Medulla oblongata (tissue), 1 donor: ENCODE measurements around the gene GMCL1.
"Not testable (repeated sequence)": the region's sequence is repeated elsewhere in the genome, so short reads cannot be mapped to it uniquely, and the experiment has no call there.

ENCODE experiments used
- DNase-seq: peaks from one replicate; pipeline ENCODE4 v3.0.0-alpha.2; 2015; ENCODE audit errors: extremely low spot score

The GMCL1 gene, protein sequence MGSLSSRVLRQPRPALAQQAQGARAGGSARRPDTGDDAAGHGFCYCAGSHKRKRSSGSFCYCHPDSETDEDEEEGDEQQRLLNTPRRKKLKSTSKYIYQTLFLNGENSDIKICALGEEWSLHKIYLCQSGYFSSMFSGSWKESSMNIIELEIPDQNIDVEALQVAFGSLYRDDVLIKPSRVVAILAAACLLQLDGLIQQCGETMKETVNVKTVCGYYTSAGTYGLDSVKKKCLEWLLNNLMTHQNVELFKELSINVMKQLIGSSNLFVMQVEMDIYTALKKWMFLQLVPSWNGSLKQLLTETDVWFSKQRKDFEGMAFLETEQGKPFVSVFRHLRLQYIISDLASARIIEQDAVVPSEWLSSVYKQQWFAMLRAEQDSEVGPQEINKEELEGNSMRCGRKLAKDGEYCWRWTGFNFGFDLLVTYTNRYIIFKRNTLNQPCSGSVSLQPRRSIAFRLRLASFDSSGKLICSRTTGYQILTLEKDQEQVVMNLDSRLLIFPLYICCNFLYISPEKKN

DNA sequence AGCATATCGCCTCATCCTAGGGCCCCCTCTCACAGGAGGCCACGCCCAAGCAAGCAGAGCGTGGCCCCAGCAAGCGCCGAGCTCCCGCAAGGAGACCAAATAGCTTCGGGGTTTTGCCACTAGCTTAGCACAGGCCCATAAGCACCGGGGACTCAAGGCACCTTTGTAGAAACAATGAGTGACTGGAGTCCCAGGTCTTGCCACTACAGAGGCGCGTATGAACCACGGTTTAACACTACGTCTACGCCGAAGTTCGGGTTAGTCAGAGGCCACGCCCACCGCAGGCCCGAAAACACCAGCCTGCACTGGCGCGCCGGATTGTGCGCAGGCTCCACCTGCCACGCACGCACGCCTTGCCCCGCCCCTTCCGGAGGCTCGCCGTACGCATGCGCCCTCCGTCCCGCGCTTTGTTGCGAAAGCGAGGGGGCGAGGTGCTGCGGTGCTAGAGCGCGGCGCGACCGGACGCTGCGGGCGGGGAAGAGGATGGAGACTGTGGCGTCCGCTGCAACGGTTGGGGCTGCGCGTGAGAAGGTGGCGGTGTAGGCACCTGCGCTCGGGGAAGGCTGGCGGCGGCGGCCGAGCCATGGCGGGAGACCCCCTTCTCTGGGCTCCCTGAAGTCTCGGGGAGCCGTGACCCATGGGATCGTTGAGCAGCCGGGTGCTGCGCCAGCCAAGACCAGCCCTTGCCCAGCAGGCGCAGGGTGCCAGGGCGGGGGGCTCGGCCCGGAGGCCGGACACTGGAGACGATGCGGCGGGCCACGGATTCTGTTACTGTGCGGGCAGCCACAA is at the start of gene GMCL1:
Gene GMCL1 (plus strand): TSS at position 405 of the 789 bp plus-strand sequence. CDS start 233 bp downstream, at position 638.
- peak; percentile 96 for DNase-seq

DNA sequence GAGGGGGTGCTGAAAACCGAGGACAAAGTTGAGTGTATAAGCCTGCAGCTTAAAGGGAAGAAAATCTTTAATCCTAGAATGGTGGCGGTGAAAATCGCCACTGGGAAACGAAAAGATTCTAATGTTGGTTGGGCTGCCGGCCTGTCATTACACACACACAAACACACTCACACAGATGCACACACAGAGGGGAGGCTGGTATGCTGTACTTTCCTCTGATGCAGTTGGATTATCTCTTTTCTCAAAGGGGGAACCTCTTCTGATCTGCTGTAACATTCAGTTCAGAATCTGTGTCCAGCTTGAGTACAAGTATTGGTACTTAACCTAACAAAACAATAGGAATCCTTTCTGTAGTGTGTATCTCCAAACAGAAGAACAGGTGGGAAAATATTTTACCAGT is 48.5 kb upstream of the GMCL1 start:
- DNase-seq: no peak

DNA sequence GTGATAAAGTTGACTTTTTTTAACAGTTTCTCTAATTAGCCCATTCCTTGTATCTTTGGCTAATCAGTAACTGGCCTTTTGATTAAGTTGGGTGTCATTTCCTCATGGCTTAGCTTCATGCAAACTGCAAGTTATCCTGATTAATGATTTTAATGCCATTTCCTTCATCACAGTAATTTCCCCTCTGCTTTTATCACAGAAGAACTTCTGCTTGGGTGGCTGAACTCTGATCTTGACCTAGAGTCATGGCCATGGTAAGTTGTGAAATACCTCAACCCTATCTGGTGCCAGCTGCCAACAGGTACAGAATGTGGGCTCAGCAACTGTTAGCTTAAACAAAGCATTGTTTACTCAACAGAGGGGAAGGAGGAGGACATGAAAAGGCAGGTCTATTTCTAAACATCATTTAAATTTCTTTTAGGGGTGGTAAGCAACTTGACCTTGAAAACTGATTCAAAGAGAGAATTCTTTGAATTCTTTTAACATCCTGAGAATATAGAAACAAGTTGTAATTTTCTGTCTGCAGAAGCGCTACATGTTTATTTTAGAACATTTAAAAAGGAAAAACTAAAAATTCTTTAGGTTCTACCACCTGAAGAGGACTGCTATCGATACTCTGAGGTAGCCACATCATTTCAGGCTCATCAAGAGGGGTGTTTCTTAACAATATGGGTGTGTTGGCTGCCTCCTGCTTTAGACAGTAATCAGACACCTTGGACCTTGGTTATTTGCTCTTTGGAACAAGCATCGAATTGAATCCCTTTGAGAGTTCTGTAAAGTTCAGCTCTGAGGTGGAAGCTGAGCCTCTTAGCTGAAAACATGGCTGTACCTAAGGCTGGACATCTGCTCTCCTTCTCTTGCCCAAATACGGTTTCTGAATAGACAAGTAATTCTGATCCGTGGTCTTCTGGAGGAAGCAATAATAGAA is 47.9 kb upstream of the GMCL1 start:
- DNase-seq: no peak

DNA sequence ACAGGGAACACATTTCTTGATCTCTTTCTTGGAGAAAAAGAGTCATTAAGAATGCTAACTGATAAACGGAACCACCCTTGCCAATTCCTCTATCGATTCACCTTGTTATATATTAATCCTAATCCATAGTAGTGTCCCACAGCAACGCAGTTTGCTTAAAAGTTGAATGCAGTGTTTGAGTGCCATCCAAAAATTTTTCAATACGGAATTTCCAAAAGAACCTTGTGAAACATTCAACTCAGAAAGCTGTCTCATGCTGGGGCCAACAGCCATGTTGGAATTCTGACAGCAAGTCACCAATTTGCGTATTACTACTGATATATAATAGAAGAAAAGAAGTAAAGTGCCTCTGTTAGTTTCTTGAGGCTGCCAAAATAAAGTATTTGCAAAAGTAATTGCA is 45.2 kb upstream of the GMCL1 start:
- no peak for DNase-seq

DNA sequence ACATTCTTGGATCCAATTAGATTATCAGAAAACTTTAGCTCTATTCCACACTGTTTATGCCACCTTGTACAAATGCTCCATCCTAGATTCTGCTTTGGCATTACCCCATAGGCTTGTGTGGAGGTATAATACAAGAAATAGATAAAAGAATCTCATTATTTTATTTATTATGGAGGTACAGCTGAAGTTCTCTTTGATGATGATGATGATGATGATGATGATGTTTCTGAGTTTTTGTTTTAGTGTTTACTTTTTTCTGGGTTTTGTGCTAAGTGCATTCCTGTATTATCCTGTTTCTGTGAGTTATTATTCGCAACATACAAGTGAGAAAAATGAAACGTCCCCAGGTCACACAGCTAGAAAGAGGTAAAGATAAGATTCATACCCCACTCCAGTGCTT is 44.1 kb upstream of the GMCL1 start:
- DNase-seq: no peak

DNA sequence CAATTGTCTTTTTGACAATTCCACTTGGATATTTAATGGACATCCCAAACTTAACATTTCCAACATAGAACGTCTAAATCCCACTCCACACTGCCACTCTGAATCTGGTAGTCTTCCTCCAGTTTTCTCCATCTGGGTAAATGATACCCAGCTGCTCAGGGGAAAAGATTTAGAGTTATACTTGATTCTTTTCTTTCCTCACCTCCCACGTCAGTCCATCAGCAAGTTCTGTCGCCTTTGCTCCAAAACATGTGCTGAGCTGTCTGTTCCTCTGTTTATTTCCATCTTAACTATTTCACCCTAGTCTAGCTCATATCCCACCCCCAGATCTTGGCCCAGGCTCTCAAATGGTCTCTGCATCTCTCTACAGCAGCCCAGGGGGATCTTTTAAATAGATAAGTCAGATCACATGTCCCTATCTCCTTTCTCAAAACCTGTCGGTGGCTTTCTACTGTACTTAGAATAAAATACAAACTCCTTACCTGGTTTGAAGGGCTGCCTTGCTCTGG is 43.4 kb upstream of the GMCL1 start:
- no peak for DNase-seq

DNA sequence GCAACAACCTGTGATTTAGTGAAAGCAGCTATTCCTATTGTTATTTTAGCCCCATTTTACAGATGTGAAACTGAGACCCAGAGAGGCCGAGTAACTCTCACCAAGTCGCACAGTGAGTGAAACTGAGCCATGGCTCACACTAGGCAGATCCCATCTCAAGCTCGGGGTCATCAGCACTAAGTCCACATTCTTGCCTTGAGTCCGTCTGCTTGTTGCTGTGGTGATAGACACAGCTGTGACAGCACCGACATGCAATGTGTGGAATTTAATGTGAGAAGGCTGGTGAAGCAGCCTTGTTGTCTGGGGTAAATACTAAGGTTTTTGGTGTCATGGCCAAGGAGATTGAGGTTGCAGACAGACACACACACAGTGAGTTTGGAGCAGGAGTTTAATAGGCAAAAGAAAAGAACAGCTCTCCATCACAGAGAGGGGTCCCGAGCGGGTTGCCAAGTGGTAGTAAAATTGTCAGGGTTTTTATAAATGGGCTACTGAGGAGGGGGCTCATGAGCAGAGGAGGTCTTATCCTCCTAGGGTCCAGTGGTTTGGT is 40.2 kb upstream of the GMCL1 start:
- DNase-seq: no peak

DNA sequence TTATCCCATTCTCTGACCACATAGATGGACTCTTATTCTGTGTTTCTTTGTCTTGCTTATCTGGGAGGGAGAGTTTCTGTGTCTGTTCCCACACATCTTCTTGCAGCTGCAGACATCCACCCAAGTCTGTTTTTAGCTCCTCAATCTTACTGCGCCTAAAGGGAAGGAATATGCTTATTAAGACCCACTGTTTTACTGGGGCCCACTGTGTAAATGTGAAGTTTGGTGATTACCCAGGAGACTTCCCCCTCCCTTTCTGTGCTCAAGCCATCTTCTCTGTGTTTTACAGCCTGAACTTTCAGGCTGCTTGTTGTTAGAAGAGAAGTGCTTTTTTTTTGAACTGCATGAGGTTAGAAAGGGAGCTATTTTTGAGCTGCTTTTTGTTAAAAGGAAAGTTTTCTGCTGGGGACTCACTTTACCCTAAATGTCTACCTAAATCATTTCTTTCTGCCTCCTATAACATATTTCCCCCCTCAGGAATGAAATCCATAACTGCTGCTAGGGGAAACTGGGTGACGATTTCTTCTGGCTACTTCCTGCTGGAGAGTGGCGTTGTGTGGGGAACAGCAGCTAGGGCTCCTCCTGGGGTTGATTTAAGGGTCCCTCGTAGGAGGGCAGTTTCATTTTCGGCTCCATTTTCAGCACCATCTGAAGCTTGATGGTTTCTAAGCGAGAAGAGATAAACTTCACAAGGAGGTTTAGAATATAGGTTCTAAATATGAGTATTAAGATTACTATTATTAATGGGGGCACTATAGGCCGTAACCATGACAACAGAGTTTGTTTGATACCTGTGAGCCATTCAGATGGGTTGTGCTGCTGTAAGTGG is 39.5 kb upstream of the GMCL1 start:
- DNase-seq: peak; percentile 58

DNA sequence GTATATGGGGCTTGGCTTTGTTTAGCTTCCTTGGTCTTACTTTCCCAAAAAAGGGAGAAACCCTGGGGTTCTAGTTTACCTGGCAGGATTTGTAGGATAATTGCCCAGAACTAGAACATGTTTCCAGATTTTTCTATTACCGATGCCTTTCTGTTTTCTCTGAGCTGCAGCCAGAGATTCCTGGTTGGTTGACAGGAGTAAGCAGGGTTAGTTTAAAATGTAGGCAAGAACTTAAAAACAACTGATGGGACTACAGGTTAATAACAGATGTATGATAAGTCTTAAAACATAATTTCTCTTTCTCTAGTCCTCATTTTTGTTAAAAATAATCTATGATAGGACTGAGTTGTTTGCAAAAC is 38.9 kb upstream of the GMCL1 start:
- DNase-seq: peak; percentile 34

DNA sequence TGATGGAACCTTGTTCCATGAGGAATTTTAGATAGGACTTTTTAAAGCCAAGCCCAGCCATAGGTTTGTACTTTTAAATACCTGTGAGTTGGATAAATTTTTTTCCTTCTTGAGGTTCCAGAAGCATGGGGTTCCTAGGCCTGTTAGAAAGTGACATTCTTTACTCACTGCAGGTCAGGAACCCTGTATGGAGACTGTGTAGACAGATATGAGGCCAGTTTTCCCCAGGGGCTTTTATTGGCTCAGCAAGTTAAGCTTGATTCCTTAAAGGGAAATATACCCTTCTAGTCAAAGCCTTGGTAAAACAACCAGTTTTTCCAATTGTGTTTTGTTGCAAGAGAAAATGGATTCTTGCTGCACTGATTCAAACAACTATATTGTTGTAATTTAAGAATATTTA is 38.4 kb upstream of the GMCL1 start:
- DNase-seq: no peak

DNA sequence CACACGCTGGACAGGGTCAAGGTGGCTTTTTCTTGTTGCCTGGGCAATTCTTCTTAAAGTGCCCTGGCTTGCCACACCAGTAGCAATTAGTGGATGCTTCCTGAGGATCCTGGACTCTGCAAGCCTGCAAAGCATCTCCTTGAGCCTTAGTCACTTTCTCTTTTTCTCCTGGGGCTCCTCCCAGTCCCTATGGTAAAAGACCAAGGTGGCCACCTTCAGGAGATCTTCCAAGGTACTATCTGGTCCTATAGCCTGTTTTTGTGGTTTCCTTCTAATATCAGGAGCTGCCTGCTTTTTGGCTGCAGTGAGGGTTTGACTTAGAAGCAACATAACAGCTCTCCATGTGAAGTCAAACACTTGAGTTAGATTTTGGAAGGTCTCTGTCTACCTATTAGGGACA is 33.3 kb upstream of the GMCL1 start:
- no peak for DNase-seq

DNA sequence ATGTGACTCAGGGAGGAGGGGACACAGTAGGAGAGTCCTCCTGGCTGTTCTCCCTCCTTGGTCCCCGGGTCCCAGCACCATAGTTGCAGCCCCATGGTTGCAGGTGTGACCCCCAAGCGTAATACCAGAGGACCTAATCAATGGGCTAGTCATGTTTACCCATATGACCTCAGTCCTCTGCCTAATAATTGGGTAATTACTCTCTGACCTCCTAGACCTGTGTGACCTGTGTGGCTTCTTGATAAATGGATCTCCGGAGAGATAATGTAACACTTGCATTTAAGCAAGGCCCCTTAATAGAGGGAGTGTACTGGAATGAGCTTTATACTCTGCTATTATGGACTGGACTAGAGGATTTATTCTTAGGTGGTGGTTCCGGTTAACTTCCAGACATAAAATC is 32.2 kb upstream of the GMCL1 start:
- DNase-seq: no peak

DNA sequence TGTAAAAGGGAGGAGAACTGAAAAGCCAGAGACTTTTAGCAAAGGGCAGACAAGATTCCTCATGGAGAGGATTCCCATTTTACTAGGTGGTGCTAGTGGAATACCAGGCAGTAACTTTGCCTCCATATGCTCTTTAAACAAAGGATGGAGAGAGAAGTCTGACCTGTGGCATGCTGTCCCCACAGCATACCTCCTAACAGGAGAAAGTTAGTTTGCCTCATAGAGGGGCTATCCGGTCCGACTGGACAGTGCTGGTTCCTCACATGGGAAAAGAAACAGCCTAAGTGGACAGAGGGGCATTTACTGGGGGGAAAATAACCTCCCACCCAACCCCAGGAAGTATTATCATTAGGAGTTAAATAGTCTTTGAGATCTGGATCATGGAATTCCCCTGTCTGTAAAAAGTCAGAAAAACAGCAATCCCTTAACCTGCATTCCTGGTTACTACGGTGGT is 31.6 kb upstream of the GMCL1 start:
- no peak for DNase-seq

DNA sequence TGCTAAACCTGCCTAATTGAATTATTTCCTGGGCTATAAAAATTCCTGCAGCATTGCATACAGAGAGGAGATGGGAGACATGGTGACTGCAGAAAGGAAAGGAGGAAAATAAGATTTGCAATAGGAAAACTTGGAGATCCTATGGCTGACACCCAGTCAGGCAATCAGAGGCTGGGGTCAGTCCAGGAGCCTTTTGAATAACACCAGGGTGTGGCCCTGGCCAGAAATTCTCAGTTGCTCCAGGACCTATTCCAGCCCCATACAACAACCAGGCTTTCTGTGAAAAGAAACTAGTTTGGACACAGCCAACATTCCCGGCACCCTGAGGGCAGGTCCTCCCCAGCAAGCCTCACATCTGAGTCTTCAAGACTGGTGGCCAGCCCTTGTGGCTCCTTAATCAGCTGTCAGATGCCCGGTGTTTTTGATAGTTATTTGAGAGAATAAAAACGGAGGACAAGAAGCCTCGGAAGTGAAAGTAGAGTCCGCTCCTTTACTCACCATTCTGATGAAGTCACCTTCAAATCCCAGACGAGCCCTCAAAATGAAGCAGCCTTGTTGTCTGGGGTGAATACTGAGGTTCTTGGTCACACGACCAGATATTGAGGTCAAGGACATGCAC is 31.1 kb upstream of the GMCL1 start:
- peak; percentile 26 for DNase-seq

DNA sequence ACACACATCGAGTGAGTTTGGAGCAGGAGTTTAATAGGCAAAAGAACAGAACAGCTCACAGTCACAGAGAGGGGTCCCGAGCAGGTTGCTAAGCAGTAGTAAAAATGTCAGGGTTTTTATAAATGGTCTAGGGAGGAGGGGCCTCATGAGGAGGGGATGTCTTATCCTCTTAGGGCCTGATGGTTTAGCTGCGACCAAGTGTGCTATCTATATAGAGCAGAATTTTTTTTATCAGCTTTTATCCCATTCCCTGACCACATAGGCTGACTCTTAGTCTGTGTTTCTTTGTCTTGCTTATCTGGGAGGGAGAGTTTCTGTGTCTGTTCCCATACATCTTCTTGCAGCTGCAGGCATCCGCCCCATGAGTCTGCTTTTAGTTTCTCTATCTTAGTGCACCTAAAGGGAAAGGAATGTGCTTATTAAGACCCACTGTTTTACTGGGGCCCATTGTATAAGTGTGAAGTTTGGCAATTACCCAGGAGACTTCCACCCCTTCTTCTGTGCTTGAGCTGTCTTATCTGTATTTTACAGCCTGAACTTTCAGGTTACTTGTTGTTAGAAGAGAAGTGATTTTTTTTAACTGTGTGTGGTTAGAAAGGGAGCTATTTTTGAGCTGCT is 30.4 kb upstream of the GMCL1 start:
- no peak for DNase-seq

DNA sequence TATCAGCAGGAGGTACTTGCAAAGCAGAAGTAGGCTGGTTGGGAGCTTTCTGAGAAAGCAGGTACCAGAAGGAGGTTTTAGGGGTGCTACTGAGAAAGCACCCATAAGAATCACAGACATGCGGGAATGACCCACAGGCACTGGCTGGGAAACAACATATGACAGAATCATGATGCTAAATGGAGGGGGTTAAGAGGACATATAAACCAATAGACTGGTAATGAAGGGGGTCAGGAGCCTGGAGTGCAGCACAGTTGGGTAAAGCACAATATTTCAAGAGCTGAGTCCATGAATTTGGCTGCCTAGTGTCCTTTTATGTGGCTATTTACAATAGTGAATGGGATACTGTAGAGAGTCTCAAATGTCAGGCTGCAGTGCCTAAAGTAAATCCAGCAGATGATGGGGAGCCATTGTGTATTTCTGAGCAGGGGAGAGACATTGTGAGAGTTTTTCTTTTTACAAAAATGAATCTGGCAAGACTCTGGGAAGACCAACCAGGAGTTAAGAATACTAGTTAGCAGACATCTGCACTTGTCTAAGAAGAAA is 27.6 kb upstream of the GMCL1 start:
- no peak for DNase-seq

DNA sequence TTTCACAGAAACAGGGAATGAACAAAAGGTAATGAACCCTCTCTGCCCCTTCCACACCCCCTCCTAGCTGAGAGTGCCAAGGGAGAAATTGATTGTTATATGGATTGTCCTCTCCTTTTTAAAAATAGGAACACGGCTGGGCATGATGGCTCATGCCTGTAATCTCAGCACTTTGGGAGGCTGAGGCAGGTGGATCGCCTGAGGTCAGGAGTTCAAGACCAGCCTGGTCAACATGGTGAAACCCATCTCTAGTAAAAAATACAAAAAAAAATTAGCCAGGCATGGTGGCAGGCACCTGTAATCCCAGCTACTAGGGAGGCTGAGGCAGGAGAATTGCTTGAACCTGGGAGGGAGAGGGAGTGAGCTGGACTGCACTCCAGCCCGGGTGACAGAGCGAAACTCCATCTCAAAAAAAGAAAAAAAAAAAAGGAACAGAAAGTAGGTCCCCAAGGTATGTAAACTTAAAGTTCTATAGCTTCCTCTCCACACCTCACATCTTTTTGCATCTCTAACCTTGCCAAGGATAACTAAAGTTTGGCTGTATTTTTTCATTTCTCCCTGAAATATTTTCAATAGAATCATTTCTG is 26.6 kb upstream of the GMCL1 start:
- DNase-seq: not testable (repeated sequence)

DNA sequence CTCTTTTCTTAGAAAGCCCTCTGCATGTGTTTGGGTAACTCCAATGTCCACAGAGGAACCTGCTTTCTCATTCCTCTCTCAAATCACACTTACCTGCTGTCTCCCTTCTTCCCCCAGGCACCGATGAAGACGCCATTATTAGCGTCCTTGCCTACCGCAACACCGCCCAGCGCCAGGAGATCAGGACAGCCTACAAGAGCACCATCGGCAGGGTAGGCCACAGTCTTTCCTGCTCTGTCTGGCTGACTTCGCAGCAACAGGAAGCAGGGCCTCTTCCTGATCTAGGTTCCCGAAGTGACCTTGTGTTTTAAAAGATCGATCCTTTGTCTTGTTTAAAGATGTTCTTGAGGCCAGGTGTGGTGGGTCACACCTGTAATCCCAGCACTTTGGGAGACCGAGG is 25.0 kb upstream of the GMCL1 start:
- no peak for DNase-seq

DNA sequence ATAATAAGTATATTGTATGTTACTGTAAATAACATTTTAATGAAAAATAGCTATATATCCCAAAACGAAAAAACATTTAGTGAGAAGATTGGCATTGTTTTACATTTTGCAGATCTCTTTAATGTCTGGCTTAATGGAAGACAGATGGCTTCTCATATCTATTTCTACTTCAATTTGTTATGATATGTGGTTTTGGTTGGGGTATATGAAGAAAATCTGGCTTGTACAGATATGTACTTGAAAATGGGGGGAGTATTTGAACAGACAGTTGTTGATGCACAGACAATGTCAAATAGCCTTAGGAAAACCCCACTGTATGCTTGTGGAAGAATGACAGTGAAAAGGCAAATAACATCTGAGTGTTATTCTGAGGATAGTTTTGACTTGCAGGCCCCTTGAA is 23.6 kb upstream of the GMCL1 start:
- no peak for DNase-seq
